HG02885 (cell line): ENCODE measurements around the gene AVPI1.
"Not testable (repeated sequence)": the region's sequence is repeated elsewhere in the genome, so short reads cannot be mapped to it uniquely, and the experiment has no call there.

Source experiments
- ATAC-seq: cut with Tn5 transposase; IDR thresholded peaks from one replicate; pipeline ENCODE4 v1.9.1; 2021; ENCODE audit warnings: mild to moderate bottlenecking; ENCODE audit not compliant: unreplicated experiment, poor library complexity

The AVPI1 gene

DNA sequence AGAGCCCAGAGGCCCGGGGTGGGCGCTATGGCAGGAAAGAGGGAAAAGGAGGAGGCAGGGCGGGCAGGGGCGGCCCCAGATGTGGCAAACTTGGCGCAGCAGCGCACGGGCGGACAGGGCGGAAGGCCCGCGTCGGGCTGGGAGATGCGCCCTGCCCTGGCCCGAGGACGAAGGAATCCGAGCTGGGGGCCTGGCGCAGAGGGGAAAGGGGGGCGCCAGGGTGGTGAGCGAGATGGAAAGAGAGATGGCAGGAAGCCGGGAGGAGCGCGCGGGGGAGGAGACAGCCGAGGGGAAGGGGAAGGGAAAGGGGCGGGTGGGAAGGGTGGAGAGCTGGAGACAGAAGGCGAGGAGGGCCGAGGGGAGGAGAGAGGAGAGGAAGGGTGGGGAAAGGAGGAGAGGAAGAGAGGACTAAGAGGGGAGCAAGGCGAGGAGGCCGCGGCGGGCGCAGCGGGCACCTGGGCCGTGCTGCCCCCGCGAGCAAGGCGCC lies 26.3 kb upstream of the AVPI1 start, which contains the start of gene MARVELD1:
TSS of gene MARVELD1 (plus strand) at position 392 of the 487 bp plus-strand sequence. CDS start 147 bp downstream, outside the sequence.
- ATAC-seq: no peak

- no peak for ATAC-seq
Measured at GRCh38 chr10:97711640-97712572, 24.9 kb upstream of the AVPI1 start.

DNA sequence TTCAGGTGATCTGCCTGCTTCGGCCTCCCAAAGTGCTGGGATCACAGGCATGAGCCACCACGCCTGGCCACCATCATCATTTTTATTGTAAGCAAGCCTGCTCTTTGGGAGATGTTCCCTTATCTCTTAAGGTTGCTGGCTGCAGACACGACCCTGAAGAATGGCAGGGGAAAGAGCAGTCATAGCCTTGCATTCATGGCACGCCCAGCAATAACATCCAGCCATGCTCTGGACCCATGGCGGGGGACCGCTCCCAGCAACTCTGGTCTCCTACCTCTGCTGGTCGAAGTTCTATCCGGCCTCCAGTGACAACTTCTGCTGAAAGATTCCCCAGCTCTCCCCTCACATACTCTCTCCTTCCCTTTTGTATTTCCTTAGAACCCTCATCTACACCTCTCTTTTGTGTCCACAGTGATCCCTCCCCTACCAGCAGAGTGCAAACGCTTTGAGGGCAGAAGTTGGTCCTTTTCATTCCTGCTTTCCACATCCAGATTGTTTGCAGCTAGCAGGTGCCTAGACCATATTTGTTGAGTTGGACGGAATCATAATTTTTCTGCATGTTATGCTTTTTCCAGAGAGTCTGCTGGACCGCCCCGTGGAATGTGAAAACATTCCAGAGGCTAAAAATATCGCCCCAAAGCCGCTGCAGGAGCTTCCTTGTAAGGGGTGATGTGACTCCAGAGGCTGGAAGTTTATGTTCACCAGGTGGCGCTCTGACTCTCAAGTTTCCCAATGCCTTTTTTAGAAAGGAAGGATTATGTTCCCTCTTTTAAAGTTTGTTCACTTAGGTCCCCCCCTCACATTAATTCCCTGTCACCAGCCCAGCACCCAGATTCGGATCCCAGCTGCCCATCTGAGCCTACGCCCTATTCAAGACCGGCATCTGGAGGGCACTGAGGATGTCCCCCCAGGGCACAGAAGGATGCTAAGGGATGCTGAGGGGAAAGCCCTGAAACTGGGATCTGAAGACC lies 22.2 kb upstream of the AVPI1 start:
- ATAC-seq: no peak

GRCh38 chr10:97708167-97708566 lies 21.1 kb upstream of the AVPI1 start:
- no peak for ATAC-seq

DNA sequence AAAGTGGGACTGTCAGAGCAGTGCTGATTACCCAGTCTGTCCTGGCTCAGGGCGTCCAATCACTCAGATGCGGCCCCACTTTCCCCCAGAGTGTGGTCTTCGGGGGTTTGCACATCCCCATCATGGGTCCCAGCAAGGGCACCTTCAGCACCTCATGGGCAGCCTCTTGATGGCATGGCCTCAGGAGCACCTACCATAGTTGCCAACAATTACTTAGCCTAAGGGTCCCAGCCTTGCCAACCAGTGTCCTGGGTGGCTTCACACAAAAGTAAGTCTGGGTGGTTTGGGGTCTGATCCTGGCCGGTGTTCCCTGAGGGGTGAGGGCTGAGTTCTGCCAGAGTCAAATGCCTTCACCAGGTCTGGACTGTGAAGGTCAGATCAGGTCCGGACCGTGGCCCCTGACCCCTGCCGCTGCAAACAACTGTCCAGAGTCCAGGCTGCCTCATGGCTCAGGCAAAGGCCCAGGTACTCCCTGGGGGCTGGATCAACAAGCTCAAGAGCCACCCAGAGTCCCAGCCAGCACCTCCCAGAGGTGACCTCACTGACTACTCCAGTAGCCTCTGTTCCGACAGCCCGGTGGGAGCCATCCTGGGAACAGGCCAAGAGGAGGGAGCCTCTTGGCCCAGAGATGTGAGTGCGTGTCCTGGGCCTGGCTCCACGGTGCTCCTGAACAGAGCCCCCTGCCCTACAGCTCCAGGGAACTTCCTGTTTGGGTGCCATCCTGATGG lies 20.3 kb upstream of the AVPI1 start:
- no peak for ATAC-seq

- no peak for ATAC-seq
Measured at GRCh38 chr10:97705006-97705670, 18.1 kb upstream of the AVPI1 start.

DNA sequence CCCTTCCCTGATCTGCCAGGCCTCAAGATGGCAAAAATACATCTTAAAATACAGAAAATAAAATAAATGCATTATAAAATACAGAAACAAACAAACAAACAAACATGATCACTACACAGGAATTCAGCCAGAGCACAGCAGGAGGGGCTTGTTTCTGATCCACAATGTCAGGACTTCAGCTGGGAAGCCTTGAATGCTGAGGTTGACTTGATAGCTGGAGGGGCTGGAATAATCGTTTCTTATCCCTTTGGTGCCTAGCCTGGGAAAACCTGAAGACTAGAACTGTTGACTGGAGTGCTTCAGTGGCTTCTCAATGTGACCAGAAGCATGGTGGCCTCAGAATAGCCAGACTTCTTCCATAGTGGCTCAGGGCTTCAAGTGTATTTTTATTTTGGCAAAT lies 17.3 kb upstream of the AVPI1 start:
- ATAC-seq: no peak

GRCh38 chr10:97703398-97704067 lies 16.5 kb upstream of the AVPI1 start:
- no peak for ATAC-seq

GRCh38 chr10:97701438-97702069 lies 14.5 kb upstream of the AVPI1 start:
- peak; percentile 71 for ATAC-seq

- not testable (repeated sequence) for ATAC-seq
Measured at GRCh38 chr10:97698072-97698655, 11.1 kb upstream of the AVPI1 start.

- ATAC-seq: no peak
Measured at GRCh38 chr10:97690133-97690532, 3.1 kb upstream of the AVPI1 start.

GRCh38 chr10:97689559-97690020 lies 2.5 kb upstream of the AVPI1 start:
- ATAC-seq: no peak

DNA sequence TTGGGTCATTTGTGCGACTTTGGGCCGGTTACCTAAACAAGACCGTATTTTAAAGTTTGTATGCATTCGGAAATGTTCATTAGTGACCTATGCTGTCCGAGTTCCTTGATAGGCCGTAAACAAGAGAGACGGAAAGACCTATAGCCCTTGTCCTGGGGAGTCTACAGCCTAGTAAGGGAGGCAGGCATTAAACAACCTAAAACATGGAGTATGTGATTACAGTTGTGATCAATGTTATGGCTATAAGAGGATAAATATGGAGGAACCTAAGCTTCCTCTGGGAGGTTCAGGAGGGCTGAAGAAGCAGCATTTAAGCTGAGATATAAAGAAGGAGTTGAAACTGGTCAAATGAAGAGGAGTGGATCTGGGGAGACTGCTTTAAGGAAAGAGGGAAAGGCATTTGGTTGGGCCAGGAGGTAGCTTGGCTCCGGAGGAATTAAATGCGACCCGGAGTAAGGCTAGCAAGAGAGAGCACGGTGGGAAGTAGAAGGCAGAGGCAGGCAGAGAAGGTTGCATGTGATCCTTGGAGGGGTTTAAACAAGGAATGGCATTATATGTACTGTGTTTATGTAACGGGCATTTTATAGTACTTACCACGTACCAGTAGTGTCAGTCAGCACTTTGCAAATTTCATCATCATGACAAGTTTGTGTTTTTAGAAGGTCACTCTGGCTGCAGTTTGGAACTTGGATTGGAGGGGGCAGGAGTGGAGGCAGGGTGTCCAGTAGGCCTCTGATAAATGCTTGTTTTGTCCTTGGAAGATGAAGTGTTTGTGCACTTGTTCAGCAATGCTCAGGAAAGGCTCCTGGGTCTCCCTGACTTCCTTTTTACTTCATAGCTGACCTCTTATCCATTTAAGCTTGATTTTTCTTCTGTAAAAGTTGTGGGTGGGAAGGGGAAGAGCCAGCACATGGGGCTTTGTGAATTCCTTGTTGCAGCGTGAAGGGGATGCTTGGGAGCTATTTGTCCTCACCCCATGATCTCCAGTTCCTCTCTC lies 1.0 kb upstream of the AVPI1 start:
- no peak for ATAC-seq

DNA sequence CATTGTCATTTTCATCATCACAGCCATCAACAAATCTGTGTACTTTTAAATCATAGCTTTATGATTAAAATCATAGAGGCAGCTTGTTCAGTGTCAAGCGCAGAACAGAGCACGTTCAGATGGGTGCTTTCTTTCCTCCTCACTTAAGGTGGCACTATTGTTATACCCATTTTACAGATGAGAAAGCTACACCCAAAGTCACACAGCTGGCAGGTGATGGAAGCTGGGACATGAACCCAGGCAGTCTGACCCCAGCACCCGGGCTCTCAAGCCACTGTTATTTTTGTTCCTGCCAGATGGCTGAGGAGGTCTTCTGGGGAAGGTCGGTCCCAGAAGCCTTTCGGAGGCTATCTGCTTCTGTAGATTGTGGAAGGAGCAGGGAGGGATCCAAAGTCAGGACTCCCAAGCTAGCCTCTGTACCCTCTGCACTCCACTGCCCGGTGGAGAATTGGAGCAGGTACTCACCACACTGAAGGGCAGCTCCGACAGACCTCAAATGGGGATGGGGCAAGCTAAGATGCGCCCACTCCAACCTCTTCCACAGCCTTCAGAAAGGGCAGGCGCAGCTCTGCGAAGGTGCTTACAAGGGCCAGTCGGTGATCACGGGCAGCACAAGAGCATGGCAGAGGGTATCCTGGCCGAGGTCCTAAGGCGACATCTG lies 610 bp downstream of the AVPI1 start:
- ATAC-seq: no peak

GRCh38 chr10:97685395-97685958 lies 1.6 kb downstream of the AVPI1 start:
- ATAC-seq: no peak

DNA sequence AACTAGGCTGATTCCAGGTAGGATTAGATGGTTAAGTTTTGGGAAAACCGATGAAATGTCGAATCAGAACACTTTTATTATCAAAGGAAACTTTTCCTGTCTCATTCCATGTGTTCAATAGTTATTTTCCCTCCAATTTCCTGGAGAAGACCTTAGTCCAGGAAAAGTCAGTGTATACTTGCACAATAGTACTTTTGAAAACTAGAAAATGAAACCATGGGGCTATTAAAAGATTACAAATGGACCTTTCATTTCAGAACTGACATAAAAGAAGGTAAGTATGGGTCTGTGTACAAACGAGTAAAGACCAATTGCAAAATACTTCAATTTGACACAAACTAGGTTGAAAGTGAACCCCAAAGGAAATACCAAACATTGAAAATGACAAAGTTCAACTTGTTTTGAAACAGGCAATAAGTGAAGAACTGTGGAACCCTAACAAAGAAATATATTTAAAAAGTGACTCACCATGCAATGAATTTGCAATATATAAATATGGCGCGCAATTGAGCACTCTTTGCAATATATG lies 2.1 kb downstream of the AVPI1 start:
- ATAC-seq: no peak
